Measurements from ENCODE around the gene SNX32. TPM values are rescaled to one million over a fixed set of nuclear protein-coding genes. Genes with fewer than 3 reads are reported as not detected.

Gene SNX32
- total RNA-seq, 1 donor from 2014 or later: 0.96 TPM

DNA sequence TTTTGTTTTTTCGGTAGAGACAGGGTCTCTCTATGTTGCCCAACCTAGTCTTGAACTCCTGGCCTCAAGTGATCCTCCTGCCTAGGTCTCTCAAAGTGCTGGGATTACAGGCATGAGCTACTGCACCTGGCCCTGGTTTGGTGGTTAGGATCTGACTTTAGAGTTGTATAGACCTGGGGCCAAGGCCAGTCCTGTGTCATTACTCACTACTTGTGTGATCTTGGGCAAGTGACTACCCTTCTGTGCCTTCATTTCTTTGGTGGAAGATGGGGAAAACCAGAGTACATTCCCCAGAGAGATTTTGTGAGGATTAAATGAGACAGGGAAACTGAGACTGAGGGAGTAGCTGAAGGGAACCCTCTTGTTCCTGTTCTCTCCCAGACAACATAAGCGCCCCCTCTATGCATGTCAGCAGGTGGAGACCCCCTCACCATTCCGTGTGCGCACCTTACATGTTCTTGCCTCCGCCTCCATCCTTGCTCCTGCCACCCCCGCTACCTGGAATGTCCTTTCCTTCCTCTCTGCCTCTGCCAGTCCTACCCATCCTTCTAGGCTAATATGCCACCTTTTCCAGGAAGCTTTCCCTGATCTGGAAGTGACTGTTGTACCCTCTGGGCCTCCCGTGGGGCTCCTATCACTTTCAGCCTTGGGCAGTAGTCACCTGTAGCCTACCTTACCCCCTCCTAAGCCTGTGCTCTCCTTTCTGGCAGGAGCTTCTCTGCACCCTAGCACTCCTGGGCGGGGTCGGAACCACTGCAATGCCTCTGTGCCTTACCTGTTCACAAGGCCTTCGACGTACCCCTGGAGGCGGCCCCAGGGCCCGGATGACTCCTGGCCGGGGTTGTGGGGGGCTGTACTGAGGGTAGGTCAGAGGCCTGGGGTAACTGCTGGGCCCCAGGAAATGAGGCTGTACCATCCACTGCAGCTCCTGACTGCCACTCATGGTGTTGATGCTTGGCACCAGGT lies 62.6 kb downstream of the SNX32 start:
- intact Hi-C loops (cut with micrococcal nuclease): no loop called here
- H3K36me3 Mint-ChIP-seq (ENCODE audit: low read depth): peaks cover 58% of the 10 kb centered on the region
- H3K9me3 Mint-ChIP-seq: no peaks in the 10 kb centered on the region
- no peak for DNase-seq (ENCODE audit: low spot score)
- H3K4me3 Mint-ChIP-seq (ENCODE audit: low read depth): peak overlapping the region; percentile 2
- peak overlapping the region; percentile 27 for H3K27ac Mint-ChIP-seq
- H3K27me3 Mint-ChIP-seq (ENCODE audit: low read depth): no peaks in the 10 kb centered on the region
- H3K4me1 Mint-ChIP-seq (ENCODE audit: low read depth): peaks cover 50% of the 10 kb centered on the region

DNA sequence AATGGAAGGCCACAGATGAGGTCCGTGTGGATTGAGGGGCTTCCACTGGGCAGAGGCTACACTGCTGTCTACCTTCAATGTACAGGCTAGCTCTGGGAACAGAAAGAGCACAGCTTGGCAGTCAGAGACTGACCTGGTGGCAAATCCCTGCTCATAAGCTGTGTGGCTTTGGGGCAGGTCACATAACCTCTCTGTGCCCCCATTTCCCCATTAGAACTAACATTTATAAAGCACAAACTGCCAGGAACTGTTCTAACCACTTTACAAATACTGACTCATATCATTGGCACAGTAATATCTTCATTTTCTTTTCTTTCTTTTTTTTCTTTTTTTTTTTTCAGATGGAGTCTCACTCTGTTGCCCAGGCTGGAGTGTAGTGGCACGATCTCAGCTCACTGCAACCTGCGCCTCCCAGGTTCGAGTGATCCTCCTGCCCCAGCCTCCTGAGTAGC lies 63.3 kb downstream of the SNX32 start:
- DNase-seq (ENCODE audit: low spot score): no peak
- Mint-ChIP-seq H3K9me3 (no peaks in the 10 kb centered on the region), H3K4me3 (ENCODE audit: low read depth) (peak overlapping the region; percentile 13), H3K27ac (peak overlapping the region; percentile 27), H3K36me3 (ENCODE audit: low read depth) (peaks cover 51% of the 10 kb centered on the region), H3K27me3 (ENCODE audit: low read depth) (no peaks in the 10 kb centered on the region), H3K4me1 (ENCODE audit: low read depth) (peaks cover 50% of the 10 kb centered on the region)
- intact Hi-C loops (cut with micrococcal nuclease): no loop called here

DNA sequence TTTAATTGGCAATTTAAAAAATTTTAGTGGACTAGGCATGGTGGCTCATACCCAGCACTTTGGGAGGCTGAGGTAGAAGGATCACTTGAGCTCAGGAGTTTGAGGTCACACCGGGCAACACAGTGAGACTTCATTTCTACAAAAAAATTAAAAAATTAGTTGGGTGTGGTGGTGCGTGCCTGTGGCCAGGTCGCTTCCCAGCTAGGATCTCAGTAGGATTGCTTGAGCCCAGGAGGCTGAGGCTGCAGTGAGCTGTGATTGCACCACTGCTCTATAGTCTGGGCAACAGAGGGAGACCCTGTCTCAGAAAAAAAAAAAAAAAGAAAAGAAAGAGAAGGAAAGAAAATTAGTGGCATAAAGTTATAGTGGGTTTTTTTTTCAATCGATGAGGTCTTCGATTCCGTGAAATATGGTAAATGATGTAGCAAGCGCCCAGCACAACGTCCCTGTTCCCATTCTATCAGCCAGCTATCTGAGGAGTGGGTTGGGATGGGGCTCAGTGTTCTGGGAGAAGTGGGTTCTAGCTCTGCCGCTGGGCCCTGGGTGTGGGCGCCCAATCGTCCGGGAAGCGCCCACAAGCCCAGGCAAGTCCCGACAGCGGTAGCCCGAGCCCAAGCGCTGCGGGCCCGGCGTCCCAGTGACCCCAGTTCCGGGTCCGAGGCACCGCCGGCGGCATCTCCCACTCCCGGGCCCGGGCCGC lies 65.0 kb downstream of the SNX32 start:
- Mint-ChIP-seq H3K4me3 (ENCODE audit: low read depth) (peak overlapping the region; percentile 82), H3K4me1 (ENCODE audit: low read depth) (peaks cover 41% of the 10 kb centered on the region), H3K27ac (peak overlapping the region; percentile 71), H3K27me3 (ENCODE audit: low read depth) (no peaks in the 10 kb centered on the region), H3K9me3 (no peaks in the 10 kb centered on the region), H3K36me3 (ENCODE audit: low read depth) (peaks cover 36% of the 10 kb centered on the region)
- intact Hi-C loops (cut with micrococcal nuclease): no loop called here
- DNase-seq (ENCODE audit: low spot score): no peak

DNA sequence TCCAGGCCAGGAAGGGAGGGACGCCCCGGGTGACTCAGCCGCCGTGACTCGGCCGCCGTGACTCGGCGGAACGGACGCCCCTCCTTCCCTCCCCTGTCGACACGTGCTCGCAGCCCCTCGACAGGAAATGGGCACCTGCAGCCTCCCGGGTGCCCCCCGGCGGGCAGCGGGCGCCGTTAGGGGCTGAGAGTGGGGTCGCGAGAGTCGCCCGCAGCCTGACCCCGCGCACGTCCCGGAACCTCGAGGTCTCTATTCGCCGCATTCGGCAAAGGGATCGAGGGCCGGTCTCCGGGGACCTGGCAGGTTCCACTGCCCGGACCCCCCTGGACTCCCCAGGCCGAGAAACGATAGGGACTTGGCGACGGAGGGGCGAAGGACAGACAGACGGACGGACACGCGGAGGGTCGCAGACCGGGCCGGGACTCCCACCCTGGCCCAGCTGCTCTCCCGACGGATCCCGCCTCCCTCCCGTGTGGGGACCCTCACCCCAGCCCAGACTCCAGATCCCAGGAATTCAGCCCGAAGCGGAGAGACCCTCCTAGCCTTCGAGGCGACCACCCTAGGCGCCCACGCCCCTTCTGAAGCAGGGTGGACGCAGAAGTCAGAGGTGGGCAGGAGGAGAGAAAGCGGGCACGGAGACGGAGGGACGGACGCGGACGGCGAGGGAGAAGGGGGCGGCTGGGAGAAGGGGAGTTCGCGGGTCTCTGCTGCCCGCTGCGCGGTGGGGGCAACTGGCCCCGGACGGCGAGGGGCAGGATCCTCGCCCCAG lies 65.8 kb downstream of the SNX32 start:
- DNase-seq (ENCODE audit: low spot score): peak; percentile 57
- no peaks in the 10 kb centered on the region for H3K27me3 Mint-ChIP-seq (ENCODE audit: low read depth)
- peaks cover 30% of the 10 kb centered on the region for H3K36me3 Mint-ChIP-seq (ENCODE audit: low read depth)
- H3K4me3 Mint-ChIP-seq (ENCODE audit: low read depth): peak overlapping the region; percentile 82
- intact Hi-C loops (cut with micrococcal nuclease): loop anchor here (1.0 kb wide), 2 partner anchors 9 to 20 kb away; partner anchors contain the start of genes C11orf68, CCDC85B and DRAP1
- H3K27ac Mint-ChIP-seq: peak overlapping the region; percentile 58
- H3K9me3 Mint-ChIP-seq: no peaks in the 10 kb centered on the region
- H3K4me1 Mint-ChIP-seq (ENCODE audit: low read depth): peaks cover 35% of the 10 kb centered on the region

DNA sequence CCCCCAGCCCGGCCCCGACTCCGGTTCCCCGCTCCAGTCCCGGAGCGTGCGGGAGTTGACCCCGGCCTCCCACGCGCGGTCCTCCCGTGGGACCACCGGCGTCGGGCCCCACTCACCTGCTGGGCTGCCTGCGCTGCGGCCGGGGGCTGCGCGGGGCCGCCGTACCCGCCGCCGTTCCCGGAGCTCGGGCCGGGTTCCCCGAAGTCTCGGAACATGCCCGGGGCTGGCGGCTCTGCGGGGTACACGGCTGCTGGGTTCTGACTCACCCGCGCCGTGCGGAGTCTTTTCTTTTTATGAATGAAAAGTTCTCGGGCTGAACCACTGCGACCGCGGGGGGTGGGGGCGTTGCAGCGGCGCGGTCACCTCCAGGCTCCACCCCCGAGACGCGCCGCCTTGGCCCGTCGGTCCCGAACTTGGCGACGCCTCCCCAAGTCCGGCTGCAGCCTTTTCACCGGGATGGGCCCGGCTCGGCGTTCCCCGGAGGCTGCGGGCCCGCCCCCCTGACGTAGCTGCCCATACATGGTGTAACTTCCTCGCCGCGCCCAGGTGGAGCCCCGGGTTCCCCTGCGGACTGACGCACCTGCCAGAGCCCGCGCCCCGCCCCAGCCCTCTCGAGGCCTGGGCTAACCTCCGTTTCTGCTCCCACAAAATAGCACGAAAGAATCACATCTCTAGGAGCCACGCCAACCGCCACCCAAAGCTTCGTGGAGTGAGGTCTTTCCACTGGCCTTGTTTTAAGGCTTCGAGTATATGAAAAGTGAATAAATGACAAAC lies 66.5 kb downstream of the SNX32 start, which contains the start of gene FOSL1:
Gene FOSL1 (minus strand): TSS at position 264 of the 774 bp plus-strand sequence. CDS start 49 bp downstream, at position 215.
- intact Hi-C loops (cut with micrococcal nuclease): loop anchor here (1.0 kb wide), 2 partner anchors 10 to 19 kb away; partner anchors contain the start of genes C11orf68, CCDC85B and DRAP1
- Mint-ChIP-seq H3K4me3 (ENCODE audit: low read depth) (peak within 1 kb of the TSS; percentile 82), H3K27me3 (ENCODE audit: low read depth) (no peaks in the 10 kb centered on the region), H3K4me1 (ENCODE audit: low read depth) (peaks cover 33% of the 10 kb centered on the region), H3K9me3 (no peaks in the 10 kb centered on the region), H3K27ac (peak within 1 kb of the TSS; percentile 74), H3K36me3 (ENCODE audit: low read depth) (peaks cover 28% of the 10 kb centered on the region)
- DNase-seq (ENCODE audit: low spot score): peak; percentile 89

DNA sequence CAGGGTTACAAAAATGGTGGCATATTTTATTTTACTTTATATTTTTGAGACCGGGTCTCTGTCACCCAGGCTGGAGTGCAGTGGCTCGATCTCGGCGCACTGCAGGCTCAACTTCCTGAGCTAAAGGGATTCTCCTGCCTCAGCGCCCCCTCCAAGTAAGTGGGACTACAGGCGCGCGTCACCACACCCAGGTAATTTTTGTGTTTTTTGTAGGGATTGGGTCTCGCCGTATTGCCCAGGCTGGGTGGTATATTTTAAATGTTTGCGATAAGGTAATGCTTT lies 67.1 kb downstream of the SNX32 start:
- Mint-ChIP-seq H3K9me3 (no peaks in the 10 kb centered on the region), H3K4me1 (ENCODE audit: low read depth) (peaks cover 28% of the 10 kb centered on the region), H3K27ac (peak overlapping the region; percentile 74), H3K4me3 (ENCODE audit: low read depth) (no peak overlapping the region), H3K36me3 (ENCODE audit: low read depth) (peaks cover 23% of the 10 kb centered on the region), H3K27me3 (ENCODE audit: low read depth) (no peaks in the 10 kb centered on the region)
- no peak for DNase-seq (ENCODE audit: low spot score)
- intact Hi-C loops (cut with micrococcal nuclease): loop anchor here (1.0 kb wide), 2 partner anchors 11 to 18 kb away; partner anchors contain the start of genes C11orf68, CCDC85B and DRAP1

DNA sequence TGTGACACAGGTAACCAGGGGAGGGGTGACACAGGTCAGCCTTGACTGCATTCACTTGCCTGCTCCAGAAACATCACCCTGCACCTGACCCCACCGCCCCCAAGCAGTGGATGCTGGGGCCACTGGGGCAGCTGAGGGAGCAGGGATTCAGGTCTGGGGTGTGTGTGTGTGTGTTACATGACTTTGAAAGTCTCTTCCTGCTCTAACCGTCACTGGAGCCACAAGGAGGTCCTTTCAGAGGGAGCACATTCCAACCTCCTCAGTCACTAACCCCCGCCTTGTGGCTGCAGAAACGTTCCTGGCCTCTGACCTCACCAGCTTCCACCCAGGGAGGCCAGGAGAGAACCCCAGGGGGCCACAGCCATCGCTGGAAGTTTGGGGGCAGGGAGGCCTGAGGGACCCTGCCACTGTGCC lies 69.3 kb downstream of the SNX32 start:
- no peak for DNase-seq (ENCODE audit: low spot score)
- Mint-ChIP-seq H3K9me3 (no peaks in the 10 kb centered on the region), H3K27me3 (ENCODE audit: low read depth) (peaks cover 5% of the 10 kb centered on the region), H3K4me3 (ENCODE audit: low read depth) (no peak overlapping the region), H3K27ac (no peak overlapping the region), H3K36me3 (ENCODE audit: low read depth) (peaks cover 4% of the 10 kb centered on the region), H3K4me1 (ENCODE audit: low read depth) (peaks cover 23% of the 10 kb centered on the region)
- intact Hi-C loops (cut with micrococcal nuclease): no loop called here

Other genes with a start within 250 kb of the SNX32 start
- 0.78 and 2.0 TPM in 2 replicates for gene KCNK7, start 238.2 kb upstream of the SNX32 start, total RNA-seq
- 84.6 and 88.6 TPM in 2 replicates for gene MAP3K11, start 219.7 kb upstream of the SNX32 start, total RNA-seq
- 40.1 and 43.6 TPM in 2 replicates for gene PCNX3, start 218.2 kb upstream of the SNX32 start, total RNA-seq
- gene SIPA1, start 195.9 kb upstream of the SNX32 start, total RNA-seq: 128 and 135 TPM in 2 replicates
- gene RELA, start 171.0 kb upstream of the SNX32 start, total RNA-seq: 86.9 and 89.3 TPM in 2 replicates
- 76.3 and 79.4 TPM in 2 replicates for gene KAT5, start 121.7 kb upstream of the SNX32 start, total RNA-seq
- 85.0 and 94.0 TPM in 2 replicates for gene RNASEH2C, start 113.2 kb upstream of the SNX32 start, total RNA-seq
- gene AP5B1, start 53.0 kb upstream of the SNX32 start, total RNA-seq: 24.6 and 24.9 TPM in 2 replicates
- gene OVOL1, start 46.9 kb upstream of the SNX32 start, total RNA-seq: 0.16 TPM in 2 replicates
- 1,155 and 1,184 TPM in 2 replicates for gene CFL1, start 24.2 kb downstream of the SNX32 start, total RNA-seq
- gene MUS81, start 26.5 kb downstream of the SNX32 start, total RNA-seq: 84.9 and 90.5 TPM in 2 replicates
- 8.8 and 9.2 TPM in 2 replicates for gene EFEMP2, start 38.8 kb downstream of the SNX32 start, total RNA-seq
- 10.0 and 10.3 TPM in 2 replicates for gene CTSW, start 45.9 kb downstream of the SNX32 start, total RNA-seq
- 95.4 and 99.8 TPM in 2 replicates for gene FIBP, start 54.5 kb downstream of the SNX32 start, total RNA-seq
- 53.2 and 55.2 TPM in 2 replicates for gene CCDC85B, start 56.7 kb downstream of the SNX32 start, total RNA-seq
- gene FOSL1, start 66.4 kb downstream of the SNX32 start, total RNA-seq: 24.0 and 25.9 TPM in 2 replicates
- 23.7 and 23.8 TPM in 2 replicates for gene C11orf68, start 85.1 kb downstream of the SNX32 start, total RNA-seq
- 116 and 118 TPM in 2 replicates for gene DRAP1, start 85.5 kb downstream of the SNX32 start, total RNA-seq
- gene TSGA10IP, start 111.5 kb downstream of the SNX32 start, total RNA-seq: not detected in 2 replicates
- gene SART1, start 127.8 kb downstream of the SNX32 start, total RNA-seq: 81.7 and 98.5 TPM in 2 replicates
- 64.5 and 65.2 TPM in 2 replicates for gene EIF1AD, start 168.2 kb downstream of the SNX32 start, total RNA-seq
- 272 and 281 TPM in 2 replicates for gene BANF1, start 168.5 kb downstream of the SNX32 start, total RNA-seq
- 0.69 and 0.75 TPM in 2 replicates for gene CST6, start 178.0 kb downstream of the SNX32 start, total RNA-seq
- 0.46 and 0.78 TPM in 2 replicates for gene CATSPER1, start 192.5 kb downstream of the SNX32 start, total RNA-seq
- gene GAL3ST3, start 215.2 kb downstream of the SNX32 start, total RNA-seq: 0.18 TPM in 1 of 2 replicates, not detected in the other
- 252 and 268 TPM in 2 replicates for gene SF3B2, start 218.4 kb downstream of the SNX32 start, total RNA-seq
- 75.6 and 83.7 TPM in 2 replicates for gene PACS1, start 236.3 kb downstream of the SNX32 start, total RNA-seq